Measurements from ENCODE around the gene LPIN3.

The LPIN3 gene

DNA sequence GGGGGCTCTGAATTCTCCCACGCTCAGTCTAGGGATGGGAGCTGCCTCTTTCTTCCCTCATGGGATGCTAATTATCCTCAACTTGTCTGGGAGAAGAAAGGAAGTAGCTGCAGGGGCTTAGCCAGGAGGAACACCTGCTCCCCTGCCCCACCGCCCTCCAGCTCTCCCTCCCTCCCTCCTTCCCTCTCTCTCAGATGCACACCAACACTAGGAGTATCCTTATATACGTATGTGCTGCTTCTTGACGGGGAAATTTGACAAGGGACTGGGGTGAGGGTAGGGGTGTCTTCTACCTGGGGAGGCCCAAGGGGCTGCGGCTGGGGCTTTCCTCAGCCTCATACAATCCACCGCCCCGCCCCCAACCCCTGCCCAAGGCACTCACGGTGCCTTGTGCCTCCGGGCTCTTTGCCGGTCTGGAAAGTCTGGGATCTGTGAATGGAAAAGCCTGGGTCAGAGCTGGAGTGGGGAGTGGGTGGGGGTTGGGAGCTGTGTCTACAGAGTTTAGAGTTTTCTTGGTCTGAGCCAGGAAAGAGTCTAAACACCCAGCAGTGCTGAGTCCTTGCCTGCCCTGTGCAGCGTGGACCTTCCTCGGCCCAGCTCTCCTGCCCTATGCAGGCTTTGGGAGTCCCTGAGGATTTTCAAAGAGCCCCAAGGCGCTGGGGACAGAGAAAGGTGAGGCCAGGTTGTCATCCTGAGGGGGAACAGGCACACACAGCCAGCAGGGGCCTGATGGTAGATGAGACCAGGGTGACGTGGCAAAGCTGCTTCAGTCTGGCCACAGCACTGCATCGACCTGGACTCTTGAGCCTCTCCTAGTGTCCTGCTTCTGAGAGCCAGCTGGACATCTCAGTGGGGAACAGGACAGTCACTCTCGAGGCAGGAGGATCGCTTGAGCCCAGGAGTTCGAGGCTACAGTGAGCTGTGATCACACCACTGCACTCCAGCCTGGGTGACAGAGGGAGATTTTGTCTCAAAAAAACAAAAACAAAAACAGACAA, 55.3 kb downstream of the LPIN3 start:
- no peak for DNase-seq

DNA sequence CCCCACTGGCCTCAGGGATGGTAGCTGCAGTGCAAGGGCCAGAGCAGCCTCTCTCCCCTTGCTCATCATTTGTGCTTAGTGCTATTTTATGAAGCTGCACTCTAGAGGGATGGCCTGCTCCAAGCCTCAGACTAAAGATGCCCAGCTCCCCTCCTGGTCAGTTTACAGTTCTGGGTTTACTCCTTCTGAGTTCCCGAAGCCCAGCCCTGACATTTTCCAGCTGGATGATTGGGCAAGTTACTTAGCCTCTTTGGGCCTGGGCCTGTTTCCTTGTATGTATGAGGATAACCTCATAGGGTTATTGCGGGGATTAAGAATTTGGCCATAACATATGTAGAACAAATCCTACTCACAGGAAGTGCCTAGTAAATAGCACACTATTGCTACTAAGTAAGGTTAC, 57.8 kb downstream of the LPIN3 start:
- no peak for DNase-seq

DNA sequence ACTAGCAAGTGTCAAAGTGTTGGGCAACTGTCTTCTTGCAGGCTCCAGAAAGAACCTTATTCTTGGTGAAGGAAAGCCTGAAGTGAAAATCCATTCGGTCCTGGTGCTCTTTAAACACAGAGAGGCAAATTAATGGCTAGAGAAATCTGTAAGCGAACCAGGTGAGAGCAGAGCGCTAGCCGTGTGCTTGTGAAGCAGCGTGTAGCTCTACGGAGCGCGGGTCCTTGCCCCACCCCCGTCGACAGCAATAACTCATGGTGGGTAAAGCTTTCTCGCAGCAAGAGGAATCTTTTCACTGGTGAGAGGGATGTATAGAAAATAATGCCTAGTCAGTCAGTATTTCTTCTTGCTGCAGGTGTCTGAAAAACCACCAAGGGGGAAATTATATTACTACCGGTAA, 63.0 kb downstream of the LPIN3 start:
- no peak for DNase-seq

DNA sequence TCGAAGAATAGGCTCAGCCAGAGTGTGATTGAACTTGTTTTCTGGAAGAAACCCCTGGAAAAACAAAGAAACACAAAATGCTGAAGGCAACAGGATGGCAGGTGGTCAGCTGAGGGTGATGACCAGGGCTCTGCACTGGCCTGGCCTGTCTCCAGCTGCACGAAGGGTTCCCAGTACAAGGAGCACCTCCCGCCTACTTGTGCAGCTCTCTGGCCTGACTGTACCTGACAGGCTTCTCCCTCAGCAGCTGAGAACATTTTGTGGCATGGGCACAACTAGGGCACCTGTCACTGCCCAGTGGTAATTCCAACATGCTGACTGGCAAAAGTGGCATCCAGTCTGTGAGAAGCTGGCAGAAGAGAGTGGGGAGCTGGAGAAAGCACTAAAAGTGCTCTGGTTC, 64.8 kb downstream of the LPIN3 start:
- DNase-seq = no peak

DNA sequence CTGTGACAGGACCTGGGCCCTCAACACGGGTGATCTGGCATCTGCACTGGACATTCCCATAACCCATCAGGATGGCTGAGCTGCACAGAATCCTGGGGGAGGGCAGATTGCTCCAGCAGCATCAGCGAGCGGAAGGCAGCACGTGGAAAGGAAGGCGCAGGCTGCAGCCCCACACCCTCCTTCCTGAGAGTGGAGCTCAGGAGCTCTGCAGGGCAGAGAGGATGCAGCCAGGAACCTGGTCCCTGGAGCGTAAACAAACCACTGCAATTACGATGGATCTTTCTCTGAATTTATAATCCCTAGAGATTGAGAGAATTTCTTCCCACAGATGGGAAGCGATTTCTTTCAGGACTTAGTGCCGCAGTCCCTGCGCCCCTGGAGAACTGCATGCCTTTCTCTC, 65.7 kb downstream of the LPIN3 start:
- DNase-seq = no peak

DNA sequence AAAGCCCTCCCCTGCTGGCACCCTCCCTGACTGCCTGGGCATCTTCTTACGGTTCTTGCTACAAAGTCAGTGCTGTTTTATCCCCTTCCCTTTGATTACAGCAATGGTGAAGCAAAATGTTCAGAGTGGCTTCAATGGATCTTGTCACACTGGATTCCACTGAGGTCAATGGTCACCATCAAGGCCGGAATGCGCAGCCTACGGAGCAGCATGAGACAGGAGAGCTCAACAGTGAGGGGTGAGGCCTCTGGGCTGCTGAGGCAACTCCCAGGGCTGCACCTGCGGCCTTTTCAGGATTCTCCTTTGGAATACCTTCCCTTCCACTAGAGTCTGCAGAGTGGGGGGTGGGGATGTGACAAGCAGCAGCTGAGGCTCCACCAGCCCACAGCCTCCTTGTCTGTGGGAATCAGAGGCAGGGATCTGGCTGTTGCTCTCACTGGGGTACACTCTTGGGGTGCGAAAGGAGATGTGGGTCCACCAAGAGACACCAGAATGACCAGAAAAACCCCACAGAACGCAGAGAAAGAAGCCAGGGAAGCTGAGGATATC, 66.3 kb downstream of the LPIN3 start:
- DNase-seq = no peak

DNA sequence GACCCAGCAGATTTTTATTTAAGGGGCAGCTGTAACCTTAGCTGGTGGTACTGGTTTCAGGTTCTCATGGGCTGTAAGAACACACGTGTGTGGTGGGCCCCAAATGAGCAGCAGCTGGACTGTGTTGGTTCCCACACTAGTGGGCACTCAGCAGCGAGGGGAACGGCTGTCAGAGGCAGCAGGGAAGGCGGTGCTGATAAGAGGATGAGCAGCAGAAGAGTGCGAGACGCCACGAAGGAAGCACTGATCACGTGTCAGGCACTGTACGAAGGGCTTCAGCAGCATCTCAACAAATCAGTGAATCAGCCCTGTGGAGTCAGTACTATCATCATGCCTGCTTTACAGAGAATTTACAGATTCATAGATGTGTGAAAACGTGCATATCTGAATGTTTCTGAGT, 67.0 kb downstream of the LPIN3 start:
- DNase-seq = no peak

DNA sequence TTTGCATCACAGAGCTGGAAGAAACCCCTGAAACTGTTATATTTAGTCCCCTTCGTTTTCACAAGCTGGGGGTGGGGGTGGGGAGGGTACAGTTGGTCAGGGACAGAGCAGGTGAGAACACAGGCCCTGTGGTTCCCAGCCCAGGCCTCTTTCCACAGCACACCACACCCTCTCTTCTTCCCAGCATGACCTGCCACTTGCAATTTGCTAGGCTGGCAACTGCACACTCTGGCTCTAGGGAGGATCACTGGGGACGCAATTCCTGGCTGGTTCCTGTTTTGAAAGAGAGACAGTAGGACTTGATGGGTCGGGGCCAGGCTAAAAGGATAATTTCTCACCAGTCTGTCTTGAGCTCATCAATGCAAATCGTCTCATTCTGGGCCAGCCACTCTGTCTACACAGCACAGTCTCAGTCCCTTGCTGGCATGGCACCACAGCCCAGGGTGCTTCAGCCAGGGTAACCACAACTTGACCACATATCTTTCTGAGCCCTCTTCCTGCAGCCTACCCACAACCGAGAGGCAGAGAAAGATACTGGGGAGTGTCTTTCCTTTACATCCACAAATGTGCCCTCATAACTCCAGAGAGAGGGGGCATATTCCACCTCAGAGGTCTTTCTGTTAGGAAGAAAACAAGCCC, 67.7 kb downstream of the LPIN3 start:
- no peak for DNase-seq

DNA sequence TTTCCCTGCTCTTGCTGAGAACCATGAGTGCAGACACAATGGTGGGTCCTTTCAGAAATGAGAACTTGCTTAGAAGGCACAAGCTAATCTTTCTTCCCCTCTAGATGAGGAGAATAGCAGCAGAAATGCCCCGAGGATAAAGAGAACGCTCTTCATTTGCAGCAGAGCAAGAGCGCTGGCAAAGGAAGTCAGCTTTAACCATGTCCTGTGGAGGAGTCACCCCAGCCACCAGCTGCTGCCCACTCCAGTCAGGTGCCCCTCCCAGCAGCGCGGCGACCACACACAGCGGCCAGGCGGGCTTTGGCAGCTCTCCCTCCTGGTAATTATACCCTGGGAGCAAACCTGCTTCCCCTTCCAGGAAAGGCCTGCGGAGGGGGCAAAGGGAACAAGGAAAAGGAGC, 68.4 kb downstream of the LPIN3 start:
- no peak for DNase-seq

Data from activated T-cell treated with anti-CD3 and anti-CD28 coated beads, Interleukin-2, amount 50 U/mL, for 1 hour (primary cell).